HG02763 (cell line): ENCODE data around the gene MGAT3.

Experiments
- ATAC-seq: cut with Tn5 transposase; IDR thresholded peaks from one replicate; pipeline ENCODE4 v1.9.1; 2021; ENCODE audit warnings: mild to moderate bottlenecking, moderate library complexity; ENCODE audit not compliant: unreplicated experiment

Gene MGAT3

GRCh38 chr22:39428597-39429071, 28.2 kb upstream of the MGAT3 start:
- ATAC-seq, result no peak

DNA sequence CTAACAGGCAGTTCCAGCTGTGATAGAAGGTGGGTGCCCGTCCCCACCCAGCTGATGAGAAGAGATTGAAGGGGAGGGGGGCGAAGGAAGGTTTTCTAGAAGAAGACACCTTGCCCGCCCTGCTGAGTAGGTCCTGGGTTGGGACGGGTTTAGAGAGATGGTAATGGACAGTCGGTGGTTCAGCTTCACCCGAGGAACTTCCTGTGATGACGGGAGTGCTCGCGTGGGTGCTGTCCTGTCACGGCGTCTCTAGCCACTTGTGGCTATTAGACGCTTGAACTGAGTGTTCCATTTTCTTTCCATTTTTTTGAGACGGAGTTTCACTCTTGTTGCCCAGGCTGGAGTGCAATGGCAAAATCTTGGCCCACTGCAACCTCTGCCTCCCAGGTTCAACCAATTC, 27.6 kb upstream of the MGAT3 start:
- no peak for ATAC-seq

GRCh38 chr22:39429916-39430575, 26.8 kb upstream of the MGAT3 start:
- no peak for ATAC-seq

GRCh38 chr22:39430576-39431150, 26.1 kb upstream of the MGAT3 start:
- ATAC-seq, result no peak

- ATAC-seq, result no peak
These were observed 25.5 kb upstream of the MGAT3 start for GRCh38 chr22:39431216-39431801.

DNA sequence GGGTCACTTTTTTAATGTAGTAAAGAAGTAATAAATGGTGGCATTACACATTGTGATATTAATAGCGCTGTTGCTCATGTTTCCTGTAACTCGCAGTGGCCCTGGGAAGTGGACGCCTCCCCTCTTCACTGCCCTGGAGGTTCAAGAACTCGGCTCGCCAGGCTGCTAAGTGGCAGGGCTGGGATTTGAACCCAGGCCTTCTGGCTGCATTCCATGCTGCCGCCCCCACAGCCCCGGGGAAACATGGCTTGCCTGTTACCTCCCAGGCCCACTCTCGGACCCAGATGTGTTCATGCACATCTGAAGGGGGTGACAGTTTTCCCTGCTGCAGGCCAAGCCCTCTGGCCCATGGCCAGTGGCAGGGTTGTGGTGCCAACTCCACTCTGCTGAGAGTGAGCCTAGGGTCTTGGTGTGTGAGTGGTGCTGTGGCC, 25.0 kb upstream of the MGAT3 start:
- ATAC-seq, result no peak

DNA sequence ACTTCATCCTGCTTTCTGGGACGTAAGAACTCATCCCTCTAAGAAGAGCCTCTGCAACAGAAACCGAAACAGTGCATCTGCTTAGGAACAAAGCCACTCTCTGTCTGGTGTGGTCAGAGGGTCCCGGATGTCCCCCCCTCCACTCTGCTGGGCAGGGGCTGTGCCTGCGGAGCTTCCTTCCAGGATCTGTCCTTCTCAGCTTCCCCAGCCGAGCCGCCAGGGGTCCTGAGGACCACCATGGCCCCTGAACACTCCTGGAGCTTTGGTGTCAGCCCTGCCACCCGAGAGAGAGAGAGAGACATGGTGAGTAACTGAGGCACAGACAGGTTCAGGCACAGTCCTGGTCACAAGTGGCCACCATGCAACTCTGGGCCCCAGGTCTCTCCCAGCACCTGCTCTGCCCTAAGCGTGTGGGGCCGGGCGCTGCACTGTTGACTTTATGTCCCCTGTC, 24.4 kb upstream of the MGAT3 start:
- no peak for ATAC-seq

DNA sequence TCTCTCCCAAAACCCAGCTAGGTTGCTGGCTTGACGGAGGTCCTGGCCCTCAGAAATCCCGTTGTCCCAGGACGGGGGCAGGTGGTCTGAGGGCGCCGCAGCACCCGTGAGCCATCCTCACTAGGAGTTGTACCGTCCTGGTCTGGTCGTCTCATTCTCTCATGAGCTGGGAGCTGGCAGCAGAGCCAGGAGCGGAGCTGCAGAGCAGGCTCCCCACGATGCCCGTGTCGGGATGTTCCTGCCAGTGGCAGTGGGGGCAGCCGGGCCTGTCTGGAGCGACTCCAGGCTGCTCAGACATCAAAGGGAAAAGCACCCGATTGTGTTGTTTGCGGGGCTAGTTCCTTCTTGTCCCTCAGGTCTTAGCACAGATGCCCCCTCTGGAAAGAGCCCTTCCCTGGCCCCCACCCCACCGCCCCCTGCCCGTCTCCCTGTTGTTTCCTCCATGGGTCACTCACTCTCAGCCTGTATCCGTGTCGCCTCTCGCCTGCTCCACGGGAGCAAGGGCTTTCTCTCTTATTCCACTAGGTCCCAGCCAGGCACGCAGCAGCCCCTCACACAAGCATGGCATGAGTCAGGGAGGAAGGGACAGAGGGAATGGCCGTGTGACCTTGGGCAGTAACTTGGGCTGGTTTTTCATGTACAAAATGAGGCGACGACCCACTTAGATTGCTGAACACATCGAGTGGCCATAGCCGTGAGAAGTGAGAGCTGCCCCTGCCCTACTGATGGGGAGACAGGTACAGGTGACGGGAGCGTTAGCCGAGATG, 23.2 kb upstream of the MGAT3 start:
- no peak for ATAC-seq

- ATAC-seq, result no peak
These were observed 22.6 kb upstream of the MGAT3 start for GRCh38 chr22:39434243-39434653.

- ATAC-seq, result no peak
These were observed 22.1 kb upstream of the MGAT3 start for GRCh38 chr22:39434721-39435120.

DNA sequence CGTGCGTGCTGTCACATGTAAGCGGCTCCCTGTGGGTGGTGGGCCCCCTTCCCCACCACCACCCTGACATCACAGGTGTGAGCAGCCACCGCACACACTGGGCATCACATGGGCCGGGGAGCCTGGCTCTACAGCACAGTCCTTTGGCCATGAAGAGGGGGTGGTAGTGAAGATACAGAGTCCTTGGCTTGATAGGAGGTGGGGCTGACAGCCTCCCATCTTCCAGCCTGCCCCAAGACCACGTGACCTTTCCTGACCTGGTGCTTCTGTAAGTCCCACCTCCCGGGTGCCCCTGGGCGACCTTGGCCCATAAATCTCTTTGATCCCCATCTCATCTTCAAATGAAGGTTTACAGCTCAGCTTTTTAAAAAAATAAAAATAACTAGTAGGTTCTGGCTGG, 21.2 kb upstream of the MGAT3 start:
- no peak for ATAC-seq

DNA sequence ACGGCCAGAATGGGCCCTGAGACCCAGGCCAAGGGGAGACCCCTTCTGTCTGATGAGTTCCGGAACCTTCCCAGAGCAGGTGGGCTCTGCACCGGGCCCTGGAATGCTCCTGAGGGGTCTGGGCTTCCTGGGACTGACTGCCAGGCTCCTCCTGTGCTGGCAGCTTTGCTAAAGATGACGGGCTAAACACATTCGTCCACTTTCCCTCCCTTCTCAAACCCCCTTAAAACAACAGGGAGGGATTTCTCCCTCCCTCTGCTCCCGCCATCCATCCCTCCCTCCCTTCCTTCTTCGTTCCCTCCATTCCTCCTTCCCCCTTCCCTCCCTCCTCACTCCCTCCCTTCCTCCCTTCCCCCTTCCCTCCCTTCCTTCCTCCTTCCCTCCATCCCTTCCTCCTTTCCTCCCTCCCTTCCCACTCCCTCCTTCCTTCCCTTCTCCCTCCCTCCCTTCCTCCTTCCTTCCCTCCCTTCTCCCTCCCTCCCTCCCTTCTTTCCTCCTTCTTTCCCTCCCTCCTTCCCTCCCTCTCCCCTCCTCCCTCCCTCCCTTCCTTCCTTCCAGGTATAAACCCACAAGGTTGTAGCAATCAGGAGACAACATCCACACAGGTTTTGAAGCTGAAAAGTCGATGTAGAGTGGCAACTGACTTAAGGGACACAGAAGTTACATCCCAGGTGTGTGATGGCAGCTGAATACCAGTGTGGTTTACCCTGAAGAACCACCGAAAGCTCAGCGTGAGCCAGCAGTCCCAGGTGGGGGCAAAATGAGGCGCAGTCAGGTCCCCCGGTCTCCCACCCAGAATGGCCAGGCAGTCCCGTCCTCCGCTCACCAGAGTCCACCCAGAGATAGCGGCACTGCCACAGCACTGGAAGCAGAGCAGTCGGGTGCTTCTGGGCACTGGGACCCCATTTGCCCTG, 18.8 kb upstream of the MGAT3 start:
- no peak for ATAC-seq

DNA sequence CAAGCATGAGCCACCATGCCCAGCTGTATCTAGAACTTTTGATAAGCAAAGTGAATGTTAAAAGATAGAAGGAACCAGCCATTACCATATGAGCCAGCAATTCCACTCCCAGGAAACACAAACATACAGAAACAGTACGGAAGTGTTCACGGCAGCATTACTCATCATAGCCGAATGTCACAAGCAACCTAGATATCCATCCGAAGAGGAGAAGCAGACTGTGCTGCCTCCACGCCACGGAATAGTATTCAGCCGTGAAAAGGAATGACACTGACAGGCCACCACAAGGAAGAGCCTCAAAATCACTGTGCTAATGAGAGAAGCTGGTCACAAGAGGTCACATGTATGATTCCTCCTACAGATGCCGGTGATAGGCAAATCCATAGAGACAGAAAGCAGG, 17.6 kb upstream of the MGAT3 start:
- no peak for ATAC-seq

DNA sequence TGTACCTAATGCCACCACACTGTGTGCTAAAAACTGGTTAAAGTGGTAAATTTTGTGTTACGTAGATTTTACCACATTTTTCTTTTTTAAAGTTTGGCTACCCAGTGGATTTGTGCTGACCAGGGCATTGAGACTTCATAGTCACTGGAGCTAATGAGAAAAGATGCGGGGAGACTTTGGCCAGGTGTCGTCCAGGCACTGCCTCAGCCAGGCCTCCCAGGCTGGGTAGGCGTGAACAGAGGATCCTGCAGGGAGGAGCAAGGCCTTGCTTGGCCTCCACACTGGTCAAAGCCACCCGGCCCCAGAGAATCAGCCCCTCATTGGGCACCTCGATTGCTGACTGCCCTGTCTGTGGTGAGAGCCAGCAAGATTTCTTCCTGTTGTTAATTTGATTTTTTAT, 13.4 kb upstream of the MGAT3 start:
- no peak for ATAC-seq

DNA sequence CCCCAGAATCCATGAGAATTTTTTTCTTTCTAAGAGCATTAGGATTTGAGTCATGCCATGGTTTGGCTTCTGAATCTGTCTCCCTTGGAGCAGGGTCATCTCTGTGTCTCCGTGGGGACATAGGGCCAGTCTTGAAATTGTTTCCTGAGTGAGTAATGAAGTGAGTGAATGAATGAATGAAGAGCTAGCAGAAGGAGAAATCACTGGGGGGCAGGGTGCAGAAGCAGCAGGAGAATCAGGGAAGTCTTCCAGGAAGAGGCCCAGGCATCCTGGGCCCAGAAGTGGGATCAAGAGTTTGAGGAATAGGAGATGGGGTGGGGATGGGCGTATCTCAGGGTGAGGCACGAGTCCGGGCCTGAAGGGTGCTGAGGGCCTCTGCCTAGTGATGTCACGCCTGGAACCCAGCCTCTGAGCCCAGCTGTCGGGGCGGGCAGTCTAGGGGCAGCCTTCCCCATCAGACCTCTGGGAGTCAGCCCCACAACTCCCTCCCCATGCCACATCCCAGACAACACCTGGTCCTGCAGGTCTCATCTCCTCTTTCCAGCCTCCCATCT, 12.5 kb upstream of the MGAT3 start:
- no peak for ATAC-seq

DNA sequence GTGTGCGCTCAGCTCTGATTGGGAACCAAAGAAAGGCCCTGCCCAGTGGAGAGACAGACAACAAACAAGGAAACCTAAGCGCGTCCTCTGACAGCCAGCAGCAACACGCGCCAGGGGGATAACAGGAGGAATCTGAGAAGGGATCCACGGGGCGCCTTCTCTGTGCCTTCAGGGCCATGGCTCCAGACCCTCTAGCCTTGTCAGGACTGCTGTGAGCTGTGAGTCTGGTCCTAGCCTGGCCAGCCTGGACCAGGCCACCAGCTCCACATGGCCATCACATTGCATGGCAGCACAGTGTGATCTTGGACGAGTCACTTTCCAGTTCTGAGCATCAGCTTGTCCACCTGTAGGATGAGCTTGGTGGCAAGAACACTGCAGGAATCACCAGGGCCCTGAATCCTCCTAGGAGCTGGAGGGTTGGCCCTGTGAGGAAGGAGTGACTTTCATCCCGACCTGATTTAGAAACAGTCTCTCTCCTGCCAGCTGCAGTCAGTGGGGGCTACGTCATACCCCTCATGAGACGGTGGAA, 11.8 kb upstream of the MGAT3 start:
- no peak for ATAC-seq

- ATAC-seq, result no peak
These were observed 11.1 kb upstream of the MGAT3 start for GRCh38 chr22:39445678-39446077.

GRCh38 chr22:39446239-39446721, 10.5 kb upstream of the MGAT3 start:
- ATAC-seq, result peak; percentile 29

DNA sequence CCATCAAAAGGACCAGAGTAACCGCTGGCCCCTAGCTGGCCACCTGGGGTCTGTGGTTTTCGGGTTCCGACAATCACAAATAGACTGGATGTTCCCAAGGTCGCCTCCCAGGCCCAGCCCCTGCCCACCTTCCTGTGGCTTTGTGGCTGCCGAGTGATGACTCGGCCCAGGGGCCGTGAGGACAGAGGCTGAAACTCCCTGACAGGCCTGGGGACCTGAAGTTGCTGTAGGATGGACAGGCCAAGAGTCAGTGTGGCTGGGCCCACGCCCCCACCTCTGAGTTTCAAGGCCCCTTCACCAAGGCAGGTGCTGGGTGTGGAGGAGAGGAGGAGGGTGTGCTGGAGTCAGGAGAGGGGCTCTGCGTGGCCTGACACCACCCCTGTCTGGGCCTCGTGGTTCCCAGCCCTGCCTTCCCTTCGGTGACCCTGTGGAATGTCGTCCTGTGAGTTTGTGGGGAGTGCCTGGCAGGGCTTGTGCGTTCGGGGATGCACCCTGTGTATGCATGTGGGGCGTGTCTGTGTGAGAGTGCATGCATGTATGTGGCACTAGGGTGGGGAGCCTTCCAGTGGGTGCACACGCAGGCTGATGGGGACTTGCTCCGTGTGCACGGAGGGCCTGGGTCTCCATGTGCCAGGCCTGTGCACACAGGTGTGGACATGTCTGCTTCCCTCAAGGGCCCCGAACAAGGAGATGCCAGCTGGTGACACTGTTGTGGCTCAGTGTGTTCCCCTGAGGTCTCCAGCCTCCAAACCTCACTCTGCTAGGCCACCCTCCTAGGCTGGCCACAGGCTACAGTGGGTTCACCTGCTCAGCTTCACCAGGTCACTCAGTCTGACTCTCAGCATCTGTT, 8.4 kb upstream of the MGAT3 start:
- no peak for ATAC-seq
